H1 (cell line): ENCODE results near the gene TDRD5.

Source experiments
- BCL11A ChIP-seq, 2 experiments: IDR thresholded peaks; one replicate each; pipeline ENCODE4 v1.6.1; 2011; ENCODE audit warnings: low read depth in 2 of 2, low read length in 2 of 2, mild to moderate bottlenecking in 2 of 2
- CEBPB ChIP-seq: IDR thresholded peaks from 2 replicates; pipeline ENCODE4 v1.6.1; 2012; ENCODE audit warnings: low read depth, low read length
- CHD2 ChIP-seq: IDR thresholded peaks from 2 replicates; pipeline ENCODE4 v1.6.1; 2012; ENCODE audit warnings: low read length, improper control_type of control experiment
- CTCF ChIP-seq, 3 experiments: IDR thresholded peaks; 1 replicate in 2 of 3; 2 replicates in 1 of 3; pipeline versions ENCODE4 v1.5.1 to v1.6.1; 2011; ENCODE audit warnings: low read length in 3 of 3, mild to moderate bottlenecking in 3 of 3, inconsistent platforms in 2 of 3, low read depth in 1 of 3, moderate library complexity in 1 of 3; ENCODE audit not compliant: insufficient read depth in 1 of 3; ENCODE audit errors: control extremely low read depth in 1 of 3
- EP300 ChIP-seq, 2 experiments: IDR thresholded peaks; 1 replicate in 1 of 2; 2 replicates in 1 of 2; pipeline ENCODE4 v1.6.1; 2011 to 2012; ENCODE audit warnings: low read depth in 2 of 2, low read length in 2 of 2, mild to moderate bottlenecking in 2 of 2, borderline replicate concordance in 1 of 2, inconsistent platforms in 1 of 2, moderate library complexity in 1 of 2
- GABPA ChIP-seq: IDR thresholded peaks from 2 replicates; pipeline ENCODE4 v1.6.1; 2011; ENCODE audit warnings: mild to moderate bottlenecking, low read length, moderate library complexity, borderline replicate concordance; ENCODE audit not compliant: insufficient read depth
- HDAC2 ChIP-seq, 2 experiments: fragments of 300-600 bp in 1 of 2; sonication (generic) in 1 of 2; IDR thresholded peaks; 2 replicates each; pipeline ENCODE4 v1.6.1; 2011 to 2012; ENCODE audit warnings: low read depth in 2 of 2, low read length in 2 of 2, mild to moderate bottlenecking in 2 of 2, moderate library complexity in 2 of 2, borderline replicate concordance in 1 of 2, inconsistent platforms in 1 of 2
- JUND ChIP-seq: IDR thresholded peaks from 2 replicates; pipeline ENCODE4 v1.6.1; 2011; ENCODE audit warnings: mild to moderate bottlenecking, improper control_type of control experiment, low read length
- KDM5A ChIP-seq: fragments of 200-600 bp; IDR thresholded peaks from 2 replicates; pipeline ENCODE4 v1.7.1; 2012; ENCODE audit warnings: mild to moderate bottlenecking, low read length, inconsistent platforms, mixed read lengths
- SIN3A ChIP-seq, 2 experiments: IDR thresholded peaks in 1 of 2; conservative IDR thresholded peaks in 1 of 2; 2 replicates each; pipeline ENCODE4 v1.6.1; 2011 to 2012; ENCODE audit warnings: low read length in 2 of 2, improper control_type of control experiment in 1 of 2, low read depth in 1 of 2, mild to moderate bottlenecking in 1 of 2
- SRF ChIP-seq: IDR thresholded peaks from 2 replicates; pipeline ENCODE4 v1.6.1; 2011; ENCODE audit warnings: mild to moderate bottlenecking, low read depth, low read length, moderate library complexity
- TAF7 ChIP-seq: optimal IDR thresholded peaks from 2 replicates; pipeline ENCODE3; 2011; ENCODE audit warnings: low read depth, mild to moderate bottlenecking, inconsistent platforms, low read length, moderate library complexity, borderline replicate concordance

- TF ChIP-seq GABPA, result no peak
- no peak for TF ChIP-seq BCL11A (IDR thresholded peaks at IDR 0.05; ENCODE audit: low read depth in 2 of 2, low read length in 2 of 2)
- TF ChIP-seq KDM5A, result no peak
- no peak for TF ChIP-seq CEBPB
- no peak for TF ChIP-seq CTCF (IDR thresholded peaks at IDR 0.05; ENCODE audit: control extremely low read depth in 1 of 3, insufficient read depth in 1 of 3, low read depth in 1 of 3, low read length in 3 of 3)
- TF ChIP-seq SIN3A (conservative IDR thresholded peaks at IDR 0.05 in 1 of 2, IDR thresholded peaks at IDR 0.05 in 1 of 2; ENCODE audit: low read depth in 1 of 2, low read length in 2 of 2), result no peak
- TF ChIP-seq TAF7, result no peak
- TF ChIP-seq SRF, result no peak
- TF ChIP-seq JUND, result no peak
- TF ChIP-seq EP300 (IDR thresholded peaks at IDR 0.05; ENCODE audit: borderline replicate concordance in 1 of 2, low read depth in 2 of 2, low read length in 2 of 2), result no peak
- TF ChIP-seq HDAC2 (IDR thresholded peaks at IDR 0.05; ENCODE audit: borderline replicate concordance in 1 of 2, low read depth in 2 of 2, low read length in 2 of 2), result no peak
- no peak for TF ChIP-seq CHD2
Measured at GRCh38 chr1:179590671-179591070, 961 bp upstream of the TDRD5 start.
